Mucosa of stomach (tissue), 1 donor: ENCODE results near the gene MTR.

Experiments used
- H3K27me3 ChIP-seq: one replicate; pipeline ENCODE4 v1.7.0; 2013; ENCODE audit warnings: mild to moderate bottlenecking, low read length; ENCODE audit not compliant: control insufficient read depth, insufficient read depth
- H3K36me3 ChIP-seq: one replicate; pipeline ENCODE4 v1.7.0; 2013; ENCODE audit warnings: low read length; ENCODE audit not compliant: control insufficient read depth, insufficient read depth
- H3K4me1 ChIP-seq: one replicate; pipeline ENCODE4 v1.7.0; 2013; ENCODE audit warnings: mild to moderate bottlenecking, low read length; ENCODE audit not compliant: control insufficient read depth, insufficient read depth
- H3K4me3 ChIP-seq: one replicate; pipeline ENCODE4 v1.7.0; 2013; ENCODE audit warnings: low read length
- H3K9ac ChIP-seq: one replicate; pipeline ENCODE4 v1.7.0; 2013; ENCODE audit warnings: mild to moderate bottlenecking, low read length, moderate library complexity
- H3K9me3 ChIP-seq: one replicate; pipeline ENCODE4 v1.7.0; 2013; ENCODE audit warnings: mild to moderate bottlenecking, low read length, moderate library complexity; ENCODE audit not compliant: control insufficient read depth
- donor health status: Pancreatic carcinoma.

Gene MTR

DNA sequence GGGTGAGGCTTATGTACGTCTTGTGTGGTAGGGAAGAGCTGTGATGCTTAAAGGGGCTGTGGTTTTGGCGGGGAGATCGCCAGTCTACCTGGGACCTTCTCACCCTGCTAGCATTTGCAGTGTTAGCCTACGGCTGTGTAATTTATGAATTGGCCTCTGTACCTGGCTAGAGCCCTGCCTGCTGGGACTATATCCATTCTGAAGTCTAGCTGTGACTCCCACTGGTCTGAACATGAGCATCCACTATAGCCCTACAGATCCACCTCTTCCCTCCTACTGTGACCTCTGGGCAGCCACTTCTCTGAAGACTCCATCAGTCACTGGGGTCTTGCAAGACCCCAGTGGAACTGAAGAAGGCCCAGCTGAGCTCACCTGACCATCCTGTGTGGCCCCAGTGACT is 135.4 kb downstream of the MTR start:
- H3K4me3 ChIP-seq: no peak overlapping the region
- H3K9me3 ChIP-seq: no peaks in the 10 kb centered on the region
- H3K4me1 ChIP-seq: no peaks in the 10 kb centered on the region
- H3K9ac ChIP-seq: no peak overlapping the region
- no peaks in the 10 kb centered on the region for H3K27me3 ChIP-seq
- no peaks in the 10 kb centered on the region for H3K36me3 ChIP-seq

- Histone ChIP-seq H3K27me3 (no peaks in the 10 kb centered on the region), H3K36me3 (no peaks in the 10 kb centered on the region), H3K9me3 (no peaks in the 10 kb centered on the region), H3K4me3 (no peak overlapping the region), H3K9ac (no peak overlapping the region), H3K4me1 (no peaks in the 10 kb centered on the region)
These were observed 143.7 kb downstream of the MTR start for GRCh38 chr1:236938760-236939159.

GRCh38 chr1:236942431-236942830 is 147.3 kb downstream of the MTR start:
- H3K36me3 ChIP-seq: no peaks in the 10 kb centered on the region
- no peak overlapping the region for H3K4me3 ChIP-seq
- no peaks in the 10 kb centered on the region for H3K4me1 ChIP-seq
- no peaks in the 10 kb centered on the region for H3K27me3 ChIP-seq
- H3K9ac ChIP-seq: no peak overlapping the region
- H3K9me3 ChIP-seq: no peaks in the 10 kb centered on the region

- no peak overlapping the region for H3K9ac ChIP-seq
- no peak overlapping the region for H3K4me3 ChIP-seq
- H3K9me3 ChIP-seq: no peaks in the 10 kb centered on the region
- no peaks in the 10 kb centered on the region for H3K27me3 ChIP-seq
- H3K36me3 ChIP-seq: no peaks in the 10 kb centered on the region
- no peaks in the 10 kb centered on the region for H3K4me1 ChIP-seq
These were observed 149.5 kb downstream of the MTR start for GRCh38 chr1:236944556-236944955.

GRCh38 chr1:236945002-236945401 is 149.9 kb downstream of the MTR start:
- no peak overlapping the region for H3K4me3 ChIP-seq
- no peaks in the 10 kb centered on the region for H3K27me3 ChIP-seq
- no peaks in the 10 kb centered on the region for H3K9me3 ChIP-seq
- H3K4me1 ChIP-seq: no peaks in the 10 kb centered on the region
- no peak overlapping the region for H3K9ac ChIP-seq
- no peaks in the 10 kb centered on the region for H3K36me3 ChIP-seq

- Histone ChIP-seq H3K4me3 (no peak overlapping the region), H3K9me3 (no peaks in the 10 kb centered on the region), H3K36me3 (no peaks in the 10 kb centered on the region), H3K4me1 (no peaks in the 10 kb centered on the region), H3K27me3 (no peaks in the 10 kb centered on the region), H3K9ac (no peak overlapping the region)
These were observed 152.7 kb downstream of the MTR start for GRCh38 chr1:236947794-236948193.

DNA sequence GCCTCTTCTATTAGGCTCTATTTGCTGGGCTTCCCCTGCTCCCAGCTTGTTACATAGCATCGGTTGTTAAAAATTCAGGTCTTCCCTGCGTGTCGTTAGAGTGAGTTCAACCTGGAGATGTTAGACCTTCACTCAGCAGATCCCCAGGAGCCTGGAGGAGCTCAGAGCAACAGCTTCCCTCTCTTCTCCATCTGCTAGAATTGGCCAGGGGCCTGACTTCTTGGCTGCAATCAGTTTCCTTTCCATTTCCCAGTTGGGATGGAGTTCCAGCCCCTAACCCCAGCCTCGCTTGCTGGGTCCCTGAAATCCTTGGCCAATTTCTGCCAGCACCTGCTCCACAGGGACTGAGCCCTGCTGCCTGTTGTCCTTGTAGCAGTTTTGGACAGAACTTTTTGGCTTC is 153.3 kb downstream of the MTR start:
- no peaks in the 10 kb centered on the region for H3K4me1 ChIP-seq
- H3K9ac ChIP-seq: no peak overlapping the region
- H3K9me3 ChIP-seq: no peaks in the 10 kb centered on the region

GRCh38 chr1:236948996-236949395 is 153.9 kb downstream of the MTR start:
- Histone ChIP-seq H3K36me3 (no peaks in the 10 kb centered on the region), H3K4me1 (no peaks in the 10 kb centered on the region)

More for the DNA sequence above, 153.3 kb downstream of the MTR start:
- no peaks in the 10 kb centered on the region for H3K36me3 ChIP-seq
- no peaks in the 10 kb centered on the region for H3K27me3 ChIP-seq
- no peak overlapping the region for H3K4me3 ChIP-seq

GRCh38 chr1:236950365-236950764 is 155.3 kb downstream of the MTR start:
- no peak overlapping the region for H3K9ac ChIP-seq
- no peaks in the 10 kb centered on the region for H3K4me1 ChIP-seq
- no peaks in the 10 kb centered on the region for H3K9me3 ChIP-seq
- no peaks in the 10 kb centered on the region for H3K36me3 ChIP-seq
- no peaks in the 10 kb centered on the region for H3K27me3 ChIP-seq
- H3K4me3 ChIP-seq: no peak overlapping the region

More at GRCh38 chr1:236948996-236949395, 153.9 kb downstream of the MTR start:
- H3K9me3 ChIP-seq: no peaks in the 10 kb centered on the region
- H3K4me3 ChIP-seq: no peak overlapping the region
- no peaks in the 10 kb centered on the region for H3K27me3 ChIP-seq
- no peak overlapping the region for H3K9ac ChIP-seq

DNA sequence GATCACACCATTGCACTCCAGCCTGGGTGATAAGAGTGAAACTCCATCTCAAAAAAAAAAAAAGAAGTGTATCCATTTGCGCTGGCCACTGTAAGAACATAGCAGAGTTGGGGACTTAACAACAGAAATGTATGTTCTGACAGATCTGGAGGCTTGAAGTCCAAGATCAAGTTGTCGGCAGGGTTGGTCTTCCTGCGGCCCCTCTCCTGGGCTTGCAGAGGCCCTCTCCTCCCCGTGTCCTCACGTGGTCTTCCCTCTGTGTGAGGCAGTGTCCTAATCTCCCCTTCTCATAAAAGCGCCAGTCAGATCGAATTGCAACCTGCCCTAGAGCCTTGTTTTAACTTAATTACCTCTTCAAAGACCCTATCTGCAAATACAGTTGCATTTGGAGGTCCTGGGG is 156.6 kb downstream of the MTR start:
- H3K27me3 ChIP-seq: no peaks in the 10 kb centered on the region
- H3K9ac ChIP-seq: no peak overlapping the region
- H3K4me1 ChIP-seq: no peaks in the 10 kb centered on the region
- H3K36me3 ChIP-seq: no peaks in the 10 kb centered on the region
- no peaks in the 10 kb centered on the region for H3K9me3 ChIP-seq
- no peak overlapping the region for H3K4me3 ChIP-seq

DNA sequence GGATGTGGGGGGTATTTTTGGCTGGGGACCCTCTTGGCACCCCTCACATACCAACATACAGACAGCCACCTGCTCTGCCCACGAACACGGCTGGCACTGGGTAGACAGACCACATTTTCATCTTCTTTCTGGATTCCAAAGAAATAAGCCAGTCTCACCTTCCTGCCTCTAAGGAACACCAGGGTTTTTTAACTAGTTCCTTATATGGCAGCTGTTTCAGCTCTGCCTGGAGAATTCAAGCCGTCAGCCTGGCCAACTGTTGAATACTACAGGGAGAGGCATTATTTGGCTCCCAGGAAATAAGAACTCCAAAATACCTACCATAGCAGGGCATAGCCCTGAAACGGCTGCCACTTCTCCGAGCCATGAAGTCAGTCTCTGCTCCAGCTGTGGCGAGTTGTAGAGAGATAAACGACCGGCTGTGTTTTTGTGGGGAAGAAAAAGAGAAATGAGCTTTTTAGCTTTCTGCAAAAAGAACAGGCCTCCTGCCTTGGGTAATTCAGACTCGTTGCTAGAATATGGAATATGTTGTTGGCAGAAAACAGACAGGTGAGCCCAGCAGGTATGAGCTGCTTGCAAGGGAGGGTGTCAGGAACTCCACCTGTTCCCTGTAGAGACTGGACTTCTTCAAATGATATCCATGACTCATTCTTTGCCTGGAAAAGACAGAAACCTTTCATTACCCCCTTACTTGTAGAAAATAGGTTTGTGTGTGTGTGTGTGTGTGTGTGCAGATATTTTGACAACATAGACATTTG is 157.3 kb downstream of the MTR start:
- no peak overlapping the region for H3K4me3 ChIP-seq
- H3K27me3 ChIP-seq: no peaks in the 10 kb centered on the region
- H3K4me1 ChIP-seq: no peaks in the 10 kb centered on the region
- no peaks in the 10 kb centered on the region for H3K9me3 ChIP-seq
- H3K36me3 ChIP-seq: no peaks in the 10 kb centered on the region
- H3K9ac ChIP-seq: no peak overlapping the region

DNA sequence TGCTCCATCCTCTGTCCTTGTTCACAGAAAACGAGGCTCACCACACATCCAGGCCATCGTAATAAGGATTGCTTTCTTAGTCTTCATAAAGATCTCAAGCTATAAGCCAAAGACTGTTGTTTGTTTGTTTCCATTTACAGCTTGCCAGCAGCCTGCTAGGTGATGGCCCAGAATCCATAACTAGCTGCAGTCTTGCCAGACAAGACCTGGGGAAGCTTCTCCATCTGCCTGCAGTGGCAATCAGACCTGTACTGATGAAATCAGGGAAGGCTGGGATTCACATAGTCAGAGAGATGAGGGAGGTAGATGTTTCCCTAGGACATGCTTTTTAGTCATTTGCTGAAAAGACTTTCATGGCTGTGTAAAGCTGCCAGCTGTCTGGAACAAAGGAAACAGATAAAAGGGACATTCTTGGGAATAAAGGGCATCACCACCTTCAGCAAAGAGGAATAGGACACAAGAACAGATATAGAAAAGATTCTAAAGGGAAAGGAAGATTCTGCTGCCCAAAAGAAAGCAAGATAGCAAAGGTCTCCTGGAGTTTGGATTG is 158.1 kb downstream of the MTR start:
- no peak overlapping the region for H3K4me3 ChIP-seq
- H3K27me3 ChIP-seq: no peaks in the 10 kb centered on the region
- H3K36me3 ChIP-seq: no peaks in the 10 kb centered on the region
- no peaks in the 10 kb centered on the region for H3K9me3 ChIP-seq
- no peaks in the 10 kb centered on the region for H3K4me1 ChIP-seq
- H3K9ac ChIP-seq: no peak overlapping the region
